Gastroesophageal sphincter (tissue), 4 donors: Measurements from ENCODE around the gene FUNDC1. TPM values are rescaled to one million over a fixed set of nuclear protein-coding genes. Genes with fewer than 3 reads are reported as not detected.

ENCODE experiments used
- ATAC-seq: fragments of 150-250 bp; one replicate; pipeline ENCODE4 v1.9.1; 2016; ENCODE audit warnings: mild to moderate bottlenecking, moderate library complexity
- H3K27ac ChIP-seq, 4 donors: fragments of 200-600 bp; sonication (generic) in 3 of 4; 1 replicate in 3 of 4; 2 replicates in 1 of 4; pipeline ENCODE4 v1.5.1; 2016 to 2019
- H3K27me3 ChIP-seq: fragments of 200-600 bp; sonication (generic); one replicate; pipeline ENCODE4 v1.5.1; 2019
- H3K36me3 ChIP-seq, 2 donors: fragments of 200-600 bp; sonication (generic); one replicate each; pipeline ENCODE4 v1.5.1; 2019; ENCODE audit warnings: control low read depth in 1 of 2
- H3K4me1 ChIP-seq, 3 donors: fragments of 200-600 bp; sonication (generic); 1 replicate in 2 of 3; 2 replicates in 1 of 3; pipeline ENCODE4 v1.5.1; 2016 to 2019; ENCODE audit warnings: control low read depth in 2 of 3
- H3K4me3 ChIP-seq, 2 donors: fragments of 200-600 bp; sonication (generic); one replicate each; pipeline ENCODE4 v1.5.1; 2019; ENCODE audit warnings: mild to moderate bottlenecking in 1 of 2, moderate library complexity in 1 of 2
- H3K9me3 ChIP-seq, 3 donors: fragments of 200-600 bp; sonication (generic); one replicate each; pipeline ENCODE4 v1.5.1; 2017 to 2019; ENCODE audit warnings: control low read depth in 2 of 3
- EP300 ChIP-seq: sonication (generic); formaldehyde crosslinking; IDR thresholded peaks from one replicate; pipeline ENCODE4 v1.6.1; 2017; ENCODE audit warnings: antibody characterized with exemption, mild to moderate bottlenecking
- POLR2A ChIP-seq, 2 donors: fragments of 450-650 bp; IDR thresholded peaks; one replicate each; pipeline ENCODE4 v1.6.1; 2017; ENCODE audit warnings: antibody characterized with exemption in 2 of 2, mild to moderate bottlenecking in 2 of 2, moderate library complexity in 1 of 2
- POLR2AphosphoS5 ChIP-seq: sonication (generic); formaldehyde crosslinking; IDR thresholded peaks from one replicate; pipeline ENCODE4 v1.6.1; 2017; ENCODE audit warnings: antibody characterized with exemption
- WGBS, 2 donors: methylation state at CpG; one replicate each; pipeline ENCODE4 v1.1.5; 2018; ENCODE audit warnings: low coverage in 1 of 2; 5-methylcytosine and 5-hydroxymethylcytosine counted together
- total RNA-seq, 4 donors: library from RNA; depleted of rRNA; stranded (reverse); fragments of >200 nt; gene quantifications; one replicate each; pipeline ENCODE4 v1.1.0, GENCODE V29; 2016
- TF ChIP-seq, protein P1 (sequence below), 4 experiments: fragments of 200-600 bp in 2 of 4; fragments of 450-650 bp in 2 of 4; sonication (generic) in 1 of 4; IDR thresholded peaks; one replicate each; pipeline ENCODE4 v1.5.1; 2017 to 2019; ENCODE audit warnings: antibody characterized with exemption in 4 of 4, mild to moderate bottlenecking in 2 of 4, moderate library complexity in 2 of 4

The FUNDC1 gene
- total RNA-seq, 4 donors from 2014 or later: 9.1 to 16.5 (median 11.7) TPM

DNA sequence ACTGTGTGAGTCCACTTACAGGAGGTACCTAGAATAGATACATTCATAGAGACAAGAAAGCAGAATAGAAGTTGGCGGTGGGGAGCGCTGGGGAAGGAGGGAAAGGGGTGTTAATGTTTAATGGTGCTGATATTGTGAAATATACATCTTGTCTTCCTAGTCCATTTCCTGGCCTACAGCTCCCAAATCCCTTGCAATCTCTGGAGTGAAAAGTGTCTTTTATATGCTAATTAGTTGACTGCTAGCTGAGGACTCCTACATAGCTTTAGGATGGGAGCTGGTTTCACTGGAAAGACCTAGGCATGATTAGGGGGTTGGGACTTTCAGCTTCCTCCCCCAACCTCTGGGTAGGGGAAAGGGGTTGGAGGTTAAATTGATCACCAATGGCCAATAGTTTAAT lies 36.0 kb downstream of the FUNDC1 start:
- no peaks in the 10 kb centered on the region for H3K27me3 ChIP-seq
- H3K4me3 ChIP-seq: no peak overlapping the region
- no peak for ATAC-seq
- no peaks in the 10 kb centered on the region for H3K4me1 ChIP-seq
- no peak overlapping the region for H3K27ac ChIP-seq
- 100% methylated on average over 1 to 2 of the region's 2 CpGs for WGBS, 2 donors
- no peaks in the 10 kb centered on the region for H3K36me3 ChIP-seq
- no peaks in the 10 kb centered on the region for H3K9me3 ChIP-seq
- TF ChIP-seq, protein P1, sequence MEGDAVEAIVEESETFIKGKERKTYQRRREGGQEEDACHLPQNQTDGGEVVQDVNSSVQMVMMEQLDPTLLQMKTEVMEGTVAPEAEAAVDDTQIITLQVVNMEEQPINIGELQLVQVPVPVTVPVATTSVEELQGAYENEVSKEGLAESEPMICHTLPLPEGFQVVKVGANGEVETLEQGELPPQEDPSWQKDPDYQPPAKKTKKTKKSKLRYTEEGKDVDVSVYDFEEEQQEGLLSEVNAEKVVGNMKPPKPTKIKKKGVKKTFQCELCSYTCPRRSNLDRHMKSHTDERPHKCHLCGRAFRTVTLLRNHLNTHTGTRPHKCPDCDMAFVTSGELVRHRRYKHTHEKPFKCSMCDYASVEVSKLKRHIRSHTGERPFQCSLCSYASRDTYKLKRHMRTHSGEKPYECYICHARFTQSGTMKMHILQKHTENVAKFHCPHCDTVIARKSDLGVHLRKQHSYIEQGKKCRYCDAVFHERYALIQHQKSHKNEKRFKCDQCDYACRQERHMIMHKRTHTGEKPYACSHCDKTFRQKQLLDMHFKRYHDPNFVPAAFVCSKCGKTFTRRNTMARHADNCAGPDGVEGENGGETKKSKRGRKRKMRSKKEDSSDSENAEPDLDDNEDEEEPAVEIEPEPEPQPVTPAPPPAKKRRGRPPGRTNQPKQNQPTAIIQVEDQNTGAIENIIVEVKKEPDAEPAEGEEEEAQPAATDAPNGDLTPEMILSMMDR (IDR thresholded peaks at IDR 0.05): no peak
- TF ChIP-seq POLR2AphosphoS5 (no peak), EP300 (no peak), POLR2A (IDR thresholded peaks at IDR 0.05) (no peak)

DNA sequence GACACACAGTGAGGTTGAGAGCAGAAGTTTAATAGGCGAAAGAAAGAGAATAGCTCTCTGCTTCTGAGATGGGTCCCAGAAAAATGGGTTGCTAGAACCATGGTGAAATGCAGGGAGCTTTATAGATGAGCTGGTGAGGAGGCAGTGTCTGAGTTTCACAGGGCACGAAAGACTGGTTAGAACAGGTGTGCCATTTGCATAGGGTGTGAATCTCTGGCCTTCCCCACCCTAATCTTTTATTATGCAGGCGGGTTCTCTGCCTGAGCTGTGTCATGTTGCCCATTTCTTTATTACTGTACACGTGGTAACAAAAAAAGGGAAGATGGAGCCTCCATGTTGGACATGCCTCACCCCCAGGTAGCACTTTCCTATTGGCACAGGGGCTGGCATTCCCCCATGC lies 39.1 kb downstream of the FUNDC1 start:
- no peaks in the 10 kb centered on the region for H3K9me3 ChIP-seq
- H3K36me3 ChIP-seq: no peaks in the 10 kb centered on the region
- 62 to 100% methylated on average over 1 to 4 of the region's 4 CpGs for WGBS, 2 donors
- H3K4me3 ChIP-seq: no peak overlapping the region
- ATAC-seq: no peak
- no peaks in the 10 kb centered on the region for H3K27me3 ChIP-seq
- TF ChIP-seq, protein P1 (IDR thresholded peaks at IDR 0.05): no peak
- TF ChIP-seq POLR2AphosphoS5: no peak
- TF ChIP-seq EP300: no peak
- no peak for TF ChIP-seq POLR2A (IDR thresholded peaks at IDR 0.05)
- H3K4me1 ChIP-seq: no peaks in the 10 kb centered on the region
- no peak overlapping the region for H3K27ac ChIP-seq

DNA sequence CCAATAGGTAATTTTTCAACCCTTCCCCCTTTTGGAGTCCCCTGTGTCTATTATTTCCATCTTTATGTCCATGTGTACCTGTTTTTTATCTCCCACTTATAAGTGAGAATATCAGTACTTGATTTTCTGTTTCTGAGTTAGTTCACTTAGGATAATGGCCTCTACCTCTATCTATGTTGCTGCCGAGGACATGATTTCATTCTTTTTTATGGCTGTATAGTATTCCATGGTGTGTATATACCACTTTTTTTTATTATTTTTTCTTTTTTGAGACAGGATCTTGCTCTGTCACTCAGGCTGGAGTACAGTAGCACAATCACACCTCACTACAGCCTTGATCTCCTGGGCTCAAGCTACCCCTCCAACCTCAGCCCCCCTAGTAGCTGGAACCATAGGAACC lies 47.6 kb downstream of the FUNDC1 start:
- TF ChIP-seq POLR2AphosphoS5: no peak
- no peak for TF ChIP-seq EP300
- TF ChIP-seq, protein P1 (IDR thresholded peaks at IDR 0.05): no peak
- ATAC-seq: no peak
- no peaks in the 10 kb centered on the region for H3K4me1 ChIP-seq
- H3K27ac ChIP-seq: no peak overlapping the region
- WGBS, 2 donors: 100% methylated on average over 1 of the region's 1 CpG
- no peaks in the 10 kb centered on the region for H3K27me3 ChIP-seq
- H3K9me3 ChIP-seq: no peaks in the 10 kb centered on the region
- no peaks in the 10 kb centered on the region for H3K36me3 ChIP-seq
- no peak overlapping the region for H3K4me3 ChIP-seq

DNA sequence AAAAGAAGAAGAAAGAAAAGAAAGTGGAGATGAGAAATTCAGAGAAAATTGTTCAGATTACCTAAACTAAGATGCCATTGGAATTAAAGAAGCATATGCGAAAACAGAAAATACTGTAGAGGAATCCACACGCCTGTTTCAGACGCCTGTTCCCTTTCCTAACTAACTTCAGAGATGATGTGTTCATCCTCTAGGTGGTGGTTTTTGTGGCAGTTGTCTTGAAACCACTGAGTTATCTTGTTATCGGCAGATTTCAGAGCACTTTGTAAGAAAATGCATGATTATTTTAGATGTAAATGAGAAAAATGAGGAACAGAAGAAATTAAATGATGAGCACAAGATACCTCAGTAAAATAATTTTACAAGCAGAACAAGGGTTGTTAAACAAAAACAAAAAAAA lies 48.3 kb downstream of the FUNDC1 start:
- Histone ChIP-seq H3K9me3 (no peaks in the 10 kb centered on the region), H3K4me1 (no peaks in the 10 kb centered on the region), H3K4me3 (no peak overlapping the region), H3K36me3 (no peaks in the 10 kb centered on the region), H3K27me3 (no peaks in the 10 kb centered on the region), H3K27ac (no peak overlapping the region)
- TF ChIP-seq EP300 (no peak), POLR2A (IDR thresholded peaks at IDR 0.05) (no peak), POLR2AphosphoS5 (no peak)
- TF ChIP-seq, protein P1 (IDR thresholded peaks at IDR 0.05): no peak
- no peak for ATAC-seq
- 80 to 81% methylated on average over 4 of the region's 4 CpGs for WGBS, 2 donors

DNA sequence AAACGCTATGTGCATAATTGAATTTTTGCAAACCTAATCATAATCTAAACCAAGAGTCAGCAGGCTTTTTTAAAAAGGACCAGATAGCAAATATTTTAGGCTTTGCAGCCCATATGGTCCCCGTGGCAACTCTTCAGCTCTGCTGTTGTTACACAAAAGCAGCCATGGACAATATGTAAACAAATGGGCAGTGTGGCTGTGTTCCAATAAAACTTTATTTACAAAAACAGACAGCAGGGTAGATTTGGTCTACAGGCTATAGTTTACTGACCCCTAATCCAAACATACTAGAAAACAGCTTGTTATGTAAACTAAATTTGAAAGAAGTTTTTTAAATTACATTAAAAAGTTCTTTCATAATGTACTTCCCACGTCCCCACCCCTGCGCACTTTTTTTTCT lies 53.1 kb downstream of the FUNDC1 start:
- Histone ChIP-seq H3K36me3 (no peaks in the 10 kb centered on the region), H3K4me1 (no peaks in the 10 kb centered on the region), H3K9me3 (no peaks in the 10 kb centered on the region), H3K27ac (no peak overlapping the region), H3K27me3 (no peaks in the 10 kb centered on the region), H3K4me3 (no peak overlapping the region)
- ATAC-seq: no peak
- WGBS, 2 donors: 62 to 78% methylated on average over 4 of the region's 4 CpGs
- TF ChIP-seq POLR2A (IDR thresholded peaks at IDR 0.05): no peak
- TF ChIP-seq EP300: no peak
- TF ChIP-seq, protein P1 (IDR thresholded peaks at IDR 0.05): no peak
